CD4-positive, alpha-beta T cell treated with Interleukin-17A for 4 hours (primary cell): ENCODE measurements around the gene NHERF2.
A peak's percentile ranks its signal among the peaks of the same experiment; 100 is the strongest.

Experiments
- DNase-seq: peaks from one replicate; pipeline ENCODE4 v3.0.0-alpha.2; 2020; ENCODE audit warnings: mixed read lengths

The NHERF2 gene

GRCh38 chr16:1991135-1991551, 35.6 kb upstream of the NHERF2 start:
- DNase-seq, result peak; percentile 71

- no peak for DNase-seq
These were observed 35.1 kb upstream of the NHERF2 start for GRCh38 chr16:1991588-1991947.

- DNase-seq, result peak; percentile 100
These were observed 34.6 kb upstream of the NHERF2 start for GRCh38 chr16:1991948-1992703.

- DNase-seq, result no peak
These were observed 33.9 kb upstream of the NHERF2 start for GRCh38 chr16:1992704-1993317.

GRCh38 chr16:1993731-1994131, 33.0 kb upstream of the NHERF2 start:
- no peak for DNase-seq

GRCh38 chr16:1997494-1998359, 29.0 kb upstream of the NHERF2 start:
- no peak for DNase-seq

GRCh38 chr16:1998360-1998835, 28.3 kb upstream of the NHERF2 start:
- no peak for DNase-seq

GRCh38 chr16:1998852-1999801, 27.6 kb upstream of the NHERF2 start:
- DNase-seq, result no peak

- DNase-seq, result no peak
These were observed 26.7 kb upstream of the NHERF2 start for GRCh38 chr16:1999866-2000514.

GRCh38 chr16:2001035-2001434, 25.7 kb upstream of the NHERF2 start:
- DNase-seq, result no peak

GRCh38 chr16:2001456-2002355, 25.0 kb upstream of the NHERF2 start:
- no peak for DNase-seq

- no peak for DNase-seq
These were observed 24.1 kb upstream of the NHERF2 start for GRCh38 chr16:2002406-2003230.

GRCh38 chr16:2003231-2003826, 23.4 kb upstream of the NHERF2 start:
- no peak for DNase-seq

- peak; percentile 89 for DNase-seq
These were observed 22.7 kb upstream of the NHERF2 start for GRCh38 chr16:2003827-2004641.

GRCh38 chr16:2004795-2005517, 21.7 kb upstream of the NHERF2 start:
- DNase-seq, result no peak

- no peak for DNase-seq
These were observed 21.1 kb upstream of the NHERF2 start for GRCh38 chr16:2005646-2006045.

GRCh38 chr16:2006317-2006716, 20.4 kb upstream of the NHERF2 start:
- no peak for DNase-seq
